C4-2B (cell line): ENCODE results near the gene ECE1.

Experiments
- ZFX ChIP-seq: fragments of 450-650 bp; IDR thresholded peaks from 2 replicates; pipeline ENCODE4 v1.6.1; 2017
- TF ChIP-seq, protein P1 (sequence below): fragments of 450-650 bp; conservative IDR thresholded peaks from 2 replicates; pipeline ENCODE4 v1.5.1; 2017; ENCODE audit warnings: mild to moderate bottlenecking

- TF ChIP-seq, protein P1, sequence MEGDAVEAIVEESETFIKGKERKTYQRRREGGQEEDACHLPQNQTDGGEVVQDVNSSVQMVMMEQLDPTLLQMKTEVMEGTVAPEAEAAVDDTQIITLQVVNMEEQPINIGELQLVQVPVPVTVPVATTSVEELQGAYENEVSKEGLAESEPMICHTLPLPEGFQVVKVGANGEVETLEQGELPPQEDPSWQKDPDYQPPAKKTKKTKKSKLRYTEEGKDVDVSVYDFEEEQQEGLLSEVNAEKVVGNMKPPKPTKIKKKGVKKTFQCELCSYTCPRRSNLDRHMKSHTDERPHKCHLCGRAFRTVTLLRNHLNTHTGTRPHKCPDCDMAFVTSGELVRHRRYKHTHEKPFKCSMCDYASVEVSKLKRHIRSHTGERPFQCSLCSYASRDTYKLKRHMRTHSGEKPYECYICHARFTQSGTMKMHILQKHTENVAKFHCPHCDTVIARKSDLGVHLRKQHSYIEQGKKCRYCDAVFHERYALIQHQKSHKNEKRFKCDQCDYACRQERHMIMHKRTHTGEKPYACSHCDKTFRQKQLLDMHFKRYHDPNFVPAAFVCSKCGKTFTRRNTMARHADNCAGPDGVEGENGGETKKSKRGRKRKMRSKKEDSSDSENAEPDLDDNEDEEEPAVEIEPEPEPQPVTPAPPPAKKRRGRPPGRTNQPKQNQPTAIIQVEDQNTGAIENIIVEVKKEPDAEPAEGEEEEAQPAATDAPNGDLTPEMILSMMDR, result no peak
- TF ChIP-seq ZFX, result no peak
Measured at GRCh38 chr1:21174654-21175323, 115.5 kb downstream of the ECE1 start.
